NCI-H146 treated with DMSO at 0.1 percent for 48 hours (cell line): ENCODE measurements around the gene WWTR1.

Experiments used
- DNase-seq: peaks from one replicate; lab custom pipeline; 2025; ENCODE audit not compliant: unreplicated experiment; lab: John Stamatoyannopoulos, UW

WWTR1 gene

GRCh38 chr3:149506540-149506939, 151.3 kb downstream of the WWTR1 start:
- DNase-seq = no peak

- no peak for DNase-seq
Measured at GRCh38 chr3:149502438-149502837, 155.4 kb downstream of the WWTR1 start.

- DNase-seq = no peak
Measured at GRCh38 chr3:149501524-149501923, 156.3 kb downstream of the WWTR1 start.

GRCh38 chr3:149497966-149498670, 159.7 kb downstream of the WWTR1 start:
- DNase-seq = no peak

- no peak for DNase-seq
Measured at GRCh38 chr3:149496891-149497290, 160.9 kb downstream of the WWTR1 start.

GRCh38 chr3:149495581-149496125, 162.2 kb downstream of the WWTR1 start:
- DNase-seq = no peak

- no peak for DNase-seq
Measured at GRCh38 chr3:149494759-149495580, 162.9 kb downstream of the WWTR1 start.

GRCh38 chr3:149494022-149494758, 163.6 kb downstream of the WWTR1 start:
- peak; percentile 76 for DNase-seq

- DNase-seq = peak; percentile 70
Measured at GRCh38 chr3:149493315-149494021, 164.4 kb downstream of the WWTR1 start.

- DNase-seq = no peak
Measured at GRCh38 chr3:149490260-149490971, 167.4 kb downstream of the WWTR1 start.

GRCh38 chr3:149489060-149489690, 168.7 kb downstream of the WWTR1 start:
- peak; percentile 18 for DNase-seq

GRCh38 chr3:149487598-149488197, 170.1 kb downstream of the WWTR1 start:
- DNase-seq = no peak

- DNase-seq = no peak
Measured at GRCh38 chr3:149486726-149487125, 171.1 kb downstream of the WWTR1 start.

- DNase-seq = no peak
Measured at GRCh38 chr3:149481491-149481890, 176.3 kb downstream of the WWTR1 start.

GRCh38 chr3:149481056-149481455, 176.8 kb downstream of the WWTR1 start:
- DNase-seq = no peak

- peak; percentile 81 for DNase-seq
Measured at GRCh38 chr3:149480326-149481017, 177.4 kb downstream of the WWTR1 start.

GRCh38 chr3:149479621-149480325, 178.1 kb downstream of the WWTR1 start:
- no peak for DNase-seq

GRCh38 chr3:149476225-149476624, 181.6 kb downstream of the WWTR1 start:
- DNase-seq = no peak
